Dedifferentiated amniotic fluid mesenchymal stem cell (primary cell): ENCODE results near the gene MACROD2.
"Not testable (repeated sequence)": the region's sequence is repeated elsewhere in the genome, so short reads cannot be mapped to it uniquely, and the experiment has no call there.

ENCODE experiments used
- DNase-seq: peaks from one replicate; pipeline ENCODE4 v3.0.0-alpha.2; 2016; ENCODE audit errors: extremely low spot score

MACROD2 gene

DNA sequence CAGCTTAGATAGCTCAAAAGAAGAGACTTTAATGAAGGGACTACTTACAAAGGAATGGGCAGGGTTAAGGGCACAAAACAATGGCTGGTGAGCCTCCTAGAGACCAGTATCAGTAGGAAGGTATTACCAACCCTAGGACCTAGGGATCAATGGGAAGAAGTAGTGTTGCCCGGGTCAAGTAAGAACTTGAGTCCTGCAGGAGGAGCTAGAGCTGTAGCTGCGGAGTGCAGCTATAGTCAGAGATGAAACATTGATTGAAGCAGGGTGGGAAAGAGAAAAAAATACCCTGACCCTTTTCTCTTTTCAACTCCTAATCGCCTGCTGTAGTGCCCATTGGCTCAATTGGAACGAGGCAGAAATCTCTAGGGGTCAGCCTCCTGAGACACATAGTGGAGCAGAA, 198.1 kb downstream of the MACROD2 start:
- no peak for DNase-seq

GRCh38 chr20:14193885-14194284, 198.6 kb downstream of the MACROD2 start:
- DNase-seq, result no peak

- peak; percentile 56 for DNase-seq
Measured at GRCh38 chr20:14197097-14197496, 201.8 kb downstream of the MACROD2 start.

DNA sequence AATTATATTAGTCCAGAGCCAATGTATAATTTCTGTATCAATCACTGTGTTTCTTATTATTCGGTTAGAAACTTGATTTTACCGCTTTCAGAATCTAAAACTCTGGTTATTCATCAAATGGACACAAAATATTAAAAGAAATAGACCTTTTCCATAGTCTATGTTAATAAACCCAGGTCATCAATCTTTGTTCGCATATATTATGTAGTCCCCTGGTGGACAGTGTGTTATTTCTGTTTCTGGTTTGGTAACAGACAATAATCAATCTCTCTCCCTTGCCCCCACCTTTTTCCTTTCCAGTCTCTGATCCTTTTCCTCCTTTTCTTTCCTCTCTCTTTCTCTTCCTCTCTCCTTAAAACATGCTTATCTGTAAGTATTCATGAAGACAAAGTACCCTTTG, 203.1 kb downstream of the MACROD2 start:
- no peak for DNase-seq

DNA sequence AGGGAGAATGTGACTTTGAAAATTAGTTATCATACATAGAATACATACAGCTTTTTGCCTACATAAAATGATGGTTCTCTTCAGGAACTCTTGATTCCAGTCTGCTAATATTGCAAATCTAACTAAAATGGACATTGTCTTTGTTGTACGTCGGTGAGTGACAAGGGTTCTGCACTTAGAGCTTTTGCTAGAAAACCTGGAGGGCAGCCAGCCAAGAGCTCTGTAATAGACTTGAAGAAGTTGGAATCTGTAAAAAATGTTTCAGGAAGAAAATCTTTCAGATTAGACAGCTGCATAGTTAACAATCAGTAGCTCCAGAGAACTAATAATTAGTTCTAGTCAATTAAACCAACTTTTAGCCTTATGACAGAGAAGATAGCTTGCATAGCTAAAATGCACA, 203.8 kb downstream of the MACROD2 start:
- no peak for DNase-seq

DNA sequence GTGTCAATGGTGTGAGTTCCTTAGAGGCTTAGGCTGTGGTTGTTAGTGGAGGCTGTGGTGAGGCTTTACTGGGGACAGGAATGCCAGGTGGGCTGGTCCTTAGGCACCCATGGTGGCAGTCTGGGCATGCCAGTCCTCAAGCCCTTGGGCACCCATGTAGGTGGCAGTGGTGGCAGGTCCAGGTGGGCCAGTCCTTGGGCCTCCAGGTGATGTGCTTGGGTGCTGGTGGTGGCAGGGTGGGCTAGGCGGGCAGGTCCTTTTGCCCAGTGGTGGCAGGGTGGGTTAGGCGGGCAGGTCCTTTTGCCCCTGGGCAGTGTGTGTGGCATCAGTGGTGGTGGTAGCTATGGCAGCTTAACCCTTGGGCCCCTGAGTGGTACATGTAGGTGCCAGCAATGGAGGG, 208.3 kb downstream of the MACROD2 start:
- no peak for DNase-seq

DNA sequence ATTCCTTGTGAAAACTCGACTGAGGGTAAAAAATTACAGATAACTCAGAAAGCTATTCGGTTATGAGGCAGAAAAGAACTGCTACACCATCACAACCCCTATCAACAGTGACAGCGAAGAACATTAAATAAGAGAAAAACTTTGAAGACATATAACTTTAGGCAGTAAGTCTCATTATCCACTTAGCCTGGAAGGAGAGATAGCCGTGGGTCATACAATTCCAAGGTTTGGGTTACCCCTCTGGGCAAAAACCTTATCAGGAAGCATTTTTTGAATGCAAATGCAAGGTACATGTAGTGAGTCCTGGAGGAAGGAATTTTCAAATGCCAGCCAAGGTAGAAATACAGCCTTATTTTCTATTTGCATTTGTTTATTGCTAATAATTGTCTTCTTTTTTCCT, 212.3 kb downstream of the MACROD2 start:
- no peak for DNase-seq

DNA sequence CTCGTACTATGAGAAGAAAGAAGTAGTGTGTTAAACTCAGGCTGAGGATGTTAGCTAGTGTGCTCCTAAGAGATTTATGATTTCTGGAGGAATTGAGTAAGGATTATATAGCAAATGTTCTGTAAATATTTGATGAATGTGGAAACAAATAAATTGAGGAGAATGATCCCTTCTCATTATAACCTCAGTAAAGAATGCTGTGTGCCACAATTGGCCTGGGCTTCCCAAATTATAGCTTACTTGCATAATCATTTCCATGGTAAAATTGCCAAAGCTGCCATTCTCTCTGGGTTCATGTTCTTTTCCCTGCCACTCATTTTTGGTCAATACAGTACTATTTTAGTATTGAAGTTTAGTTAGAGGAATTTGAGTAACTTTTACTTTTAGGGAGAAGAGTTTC, 213.6 kb downstream of the MACROD2 start:
- DNase-seq, result no peak

DNA sequence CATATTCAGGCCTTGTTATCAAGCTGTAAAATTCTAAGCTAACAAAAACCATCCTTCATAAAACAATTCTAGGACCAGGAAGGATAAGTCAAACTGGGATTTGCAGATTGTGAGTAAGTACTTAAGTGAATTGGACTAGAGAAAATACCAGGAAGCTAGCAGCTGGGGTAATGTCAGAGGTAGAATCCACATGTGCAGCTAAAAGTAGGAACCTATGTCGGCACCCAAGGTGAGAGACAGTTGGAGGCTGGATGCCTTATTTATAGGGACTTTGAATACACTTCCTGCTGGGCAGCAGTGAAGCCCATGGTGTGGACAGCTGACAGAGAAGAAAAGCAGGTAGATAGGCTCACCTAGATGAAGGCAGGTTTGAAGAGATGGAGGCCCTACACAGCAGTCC, 214.8 kb downstream of the MACROD2 start:
- no peak for DNase-seq

- no peak for DNase-seq
Measured at GRCh38 chr20:14214046-14214445, 218.7 kb downstream of the MACROD2 start.

DNA sequence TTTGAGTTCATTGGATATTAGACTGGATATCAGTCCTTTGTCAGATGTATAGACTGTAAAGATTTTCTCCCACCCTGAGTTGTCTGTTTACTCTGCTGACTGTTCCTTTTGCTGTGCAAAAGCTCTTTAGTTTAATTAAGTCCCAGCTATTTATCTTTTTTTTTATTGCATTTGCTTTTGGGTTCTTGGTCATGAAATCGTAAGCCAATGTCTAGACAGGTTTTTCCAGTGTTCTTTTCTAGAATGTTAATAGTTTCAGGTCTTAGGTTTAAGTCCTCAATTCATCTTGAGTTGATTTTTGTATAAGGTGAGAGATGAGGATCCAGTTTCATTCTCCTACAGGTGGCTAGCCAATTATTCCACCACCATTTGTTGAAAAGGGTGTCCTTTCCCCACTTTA, 220.6 kb downstream of the MACROD2 start:
- DNase-seq, result not testable (repeated sequence)

GRCh38 chr20:14219801-14220461, 224.6 kb downstream of the MACROD2 start:
- no peak for DNase-seq

- DNase-seq, result no peak
Measured at GRCh38 chr20:14220986-14221385, 225.7 kb downstream of the MACROD2 start.

DNA sequence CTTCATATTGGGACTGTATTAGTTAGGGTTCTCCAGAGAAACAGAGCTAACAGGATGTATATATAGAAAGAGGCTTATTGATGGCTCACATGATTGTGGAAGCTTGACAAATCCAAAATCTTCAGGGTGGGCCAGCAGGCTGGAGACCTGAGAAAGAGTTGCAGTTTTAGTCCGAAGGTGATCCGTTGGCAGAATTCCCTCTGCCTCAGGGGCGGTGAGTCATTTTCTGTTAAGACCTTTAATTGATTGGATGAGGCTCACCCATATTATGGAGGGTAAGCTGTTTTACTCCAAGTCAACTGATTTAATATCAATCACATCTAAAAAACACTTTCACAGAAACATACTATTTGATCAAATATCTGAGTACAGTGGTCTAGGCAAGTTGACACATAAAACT, 228.5 kb downstream of the MACROD2 start:
- no peak for DNase-seq

- not testable (repeated sequence) for DNase-seq
Measured at GRCh38 chr20:14226051-14227049, 231.0 kb downstream of the MACROD2 start.

GRCh38 chr20:14232650-14233049, 237.3 kb downstream of the MACROD2 start:
- no peak for DNase-seq

DNA sequence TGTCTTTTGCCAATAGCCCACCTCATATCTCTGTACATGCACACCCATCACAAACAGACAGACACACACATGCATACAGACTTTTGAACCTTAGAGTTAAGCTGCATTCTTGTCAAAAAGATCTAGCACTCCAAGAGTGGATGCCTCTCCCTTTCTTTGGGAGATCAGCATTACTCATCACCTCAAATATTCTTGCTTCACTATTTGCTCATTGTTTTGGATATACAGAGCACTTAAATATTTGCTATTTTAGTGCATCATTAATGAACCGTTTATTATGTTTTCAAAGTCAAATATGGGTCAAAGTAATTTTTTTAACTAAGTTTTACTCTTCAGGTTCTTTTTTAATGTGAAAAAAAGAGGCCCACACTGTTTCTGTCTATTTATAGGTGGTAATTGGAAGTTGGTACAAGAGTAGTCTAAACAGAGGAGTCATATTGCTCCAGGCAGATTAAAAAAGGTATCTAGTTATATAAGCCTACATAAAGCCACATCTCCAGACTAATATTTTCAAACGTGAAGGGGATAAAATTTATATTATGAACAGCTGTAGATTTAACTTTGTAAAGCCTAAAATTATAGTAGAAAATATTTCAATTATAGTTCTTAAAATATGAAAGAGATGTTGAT, 239.5 kb downstream of the MACROD2 start:
- peak; percentile 39 for DNase-seq

DNA sequence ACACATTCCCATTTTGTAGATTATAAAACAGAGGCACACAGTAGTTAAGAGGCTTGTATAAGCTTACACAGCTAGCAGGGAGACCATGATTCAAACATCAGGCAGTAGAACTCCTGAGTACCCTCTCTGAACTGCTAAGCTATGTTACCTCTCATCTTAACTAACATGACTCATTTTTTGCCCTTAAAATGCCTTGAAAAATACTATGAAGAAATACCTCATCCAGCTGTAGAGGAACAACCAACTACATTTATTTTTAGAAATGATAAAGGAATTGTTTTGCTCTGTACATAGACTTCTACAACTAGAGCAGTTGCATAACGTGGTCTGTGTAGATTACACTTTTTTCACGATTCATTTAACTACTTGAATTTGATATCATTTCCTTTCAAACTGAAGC, 240.0 kb downstream of the MACROD2 start:
- DNase-seq, result peak; percentile 66

GRCh38 chr20:14245368-14245970, 250.2 kb downstream of the MACROD2 start:
- DNase-seq, result peak; percentile 43

DNA sequence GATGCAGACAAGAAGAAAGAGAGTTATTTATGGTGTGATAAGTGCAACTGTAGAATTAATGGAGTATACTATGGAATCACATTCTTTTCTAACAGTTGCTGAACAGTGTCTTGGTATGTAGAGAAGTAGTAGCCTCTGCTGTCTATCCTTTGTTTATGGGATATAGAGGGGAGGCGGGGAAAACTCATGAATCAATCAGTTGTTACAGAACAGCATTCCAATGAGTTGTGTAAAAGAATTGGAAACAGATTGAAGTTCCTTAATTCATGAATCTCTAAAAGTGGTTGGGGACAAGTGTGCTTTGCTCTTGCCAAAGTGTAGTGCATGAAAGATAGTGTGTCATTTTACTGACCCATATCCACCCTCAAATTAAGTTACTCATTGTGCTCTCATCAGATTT, 264.4 kb downstream of the MACROD2 start:
- DNase-seq, result no peak

- no peak for DNase-seq
Measured at GRCh38 chr20:14260367-14260766, 265.1 kb downstream of the MACROD2 start.

DNA sequence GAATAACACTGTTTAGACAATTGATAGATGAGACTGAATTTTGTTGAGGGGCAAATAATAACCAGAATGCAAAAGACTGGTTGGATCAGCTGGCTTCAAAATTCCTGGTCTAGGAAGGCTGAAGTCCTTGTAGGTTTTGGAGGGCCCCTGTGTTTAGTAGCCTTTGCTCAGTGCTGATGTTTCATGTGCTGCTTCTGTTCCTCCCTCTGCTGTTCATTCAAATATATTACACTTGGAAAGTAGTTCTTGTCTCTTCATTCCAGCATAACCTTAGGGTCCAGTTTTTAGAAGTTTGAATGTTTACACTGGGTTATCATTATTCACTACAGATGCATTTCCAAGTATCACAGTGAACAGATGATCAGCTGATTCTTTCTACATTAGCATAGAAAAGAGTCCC, 269.6 kb downstream of the MACROD2 start:
- no peak for DNase-seq
